GM12892 (cell line): Measurements from ENCODE around the gene C22orf15.

Experiments
- POLR2A ChIP-seq: IDR thresholded peaks from 2 replicates; pipeline ENCODE4 v1.6.1; 2011; ENCODE audit warnings: low read depth, low read length, control low read depth
- POLR2AphosphoS5 ChIP-seq: IDR thresholded peaks from 2 replicates; pipeline ENCODE4 v1.6.1; 2011; ENCODE audit warnings: low read depth, low read length, control low read depth

DNA sequence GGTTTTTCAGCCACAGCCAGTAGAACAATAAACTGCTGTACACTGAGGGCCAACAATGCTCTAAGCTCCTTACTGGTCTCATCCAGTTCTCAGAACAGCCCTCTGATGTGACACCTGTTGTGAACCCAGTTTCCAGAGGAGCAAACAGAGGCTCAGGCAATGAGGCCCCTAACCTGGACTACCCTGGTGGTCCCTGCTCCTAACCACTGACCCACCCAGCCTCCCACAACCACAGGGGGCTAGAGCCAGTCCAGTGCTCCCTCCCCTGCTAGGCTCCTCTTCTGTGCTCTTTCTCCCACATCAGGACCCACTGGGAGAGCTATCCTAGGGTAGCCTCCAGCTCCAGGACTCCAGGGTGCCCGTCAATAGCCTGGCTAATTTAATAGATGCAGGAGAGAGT lies 19.9 kb downstream of the C22orf15 start:
- no peak for TF ChIP-seq POLR2AphosphoS5
- no peak for TF ChIP-seq POLR2A
